ENCODE measurements around the gene SLC17A8. TPM values are rescaled to one million over a fixed set of nuclear protein-coding genes. Genes with fewer than 3 reads are reported as not detected.
A peak's percentile ranks its signal among the peaks of the same experiment; 100 is the strongest.
"Not testable (repeated sequence)": the region's sequence is repeated elsewhere in the genome, so short reads cannot be mapped to it uniquely, and the experiment has no call there.

The SLC17A8 gene
- total RNA-seq, 8 experiments from 2014 or later: 0.18 to 7.7 (median 0.61) TPM

- in situ Hi-C loops (cut with MboI; ENCODE audit: low pct_unique_long_range_greater_than_20kb in 2 of 9, low sequenced_read_pairs in 9 of 9, unreplicated experiment in 9 of 9): loop anchor here in 1 of 9 experiments (25.0 kb wide), 1 partner anchor 107 kb away; no protein-coding TSS in a partner anchor
- H3K4me3 ChIP-seq; ATAC-seq (replicated peaks in 6 of 8); H3K27ac ChIP-seq; H3K4me1 ChIP-seq (replicated peaks in 1 of 2): not testable (repeated sequence)
- WGBS, 10 experiments: 90 to 100% (median 95%) methylated on average over 2 to 12 of the region's 18 CpGs; no CpG with 5 or more reads in 3 of the 10 experiments
Measured at GRCh38 chr12:100344351-100344750, 12.5 kb upstream of the SLC17A8 start.

DNA sequence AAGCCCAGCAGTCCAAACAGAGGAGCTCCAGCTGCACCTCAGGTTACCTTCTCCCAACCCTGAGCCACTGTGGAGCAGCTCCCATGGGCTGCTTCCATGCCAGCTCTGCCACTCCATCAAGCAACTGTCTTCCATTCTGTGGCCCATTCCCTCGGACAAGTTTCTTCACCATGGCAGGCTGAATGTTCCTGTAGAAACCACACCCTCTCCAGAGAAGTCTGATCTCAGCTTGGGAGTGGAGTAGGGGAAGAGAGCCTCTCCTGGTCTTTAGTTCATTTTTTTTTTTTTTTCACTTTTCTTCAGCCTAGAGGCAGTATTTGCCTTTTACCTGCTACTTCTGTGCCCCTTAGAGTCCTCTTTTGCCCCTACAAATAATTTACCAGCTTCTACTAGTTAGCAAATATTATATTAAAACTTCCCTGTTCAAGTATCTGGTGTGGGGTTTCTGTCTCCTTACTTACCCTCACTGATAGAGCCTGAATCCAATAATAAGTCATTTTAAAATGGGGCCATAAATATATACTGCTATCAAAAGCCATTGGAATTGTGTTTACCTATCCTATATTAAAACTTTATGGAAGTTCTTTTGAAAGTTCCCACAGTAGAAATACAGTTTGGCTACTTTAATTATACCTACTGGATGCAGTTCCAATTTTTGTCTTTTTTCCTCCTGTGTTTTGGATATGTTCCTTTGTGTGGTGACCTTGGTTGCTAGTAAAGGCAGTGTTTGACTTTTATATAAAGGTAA, 11.7 kb upstream of the SLC17A8 start:
- no peak overlapping the region for H3K27ac ChIP-seq
- H3K4me1 ChIP-seq (replicated peaks in 1 of 2): no peaks in the 10 kb centered on the region
- in situ Hi-C loops (cut with MboI; ENCODE audit: low pct_unique_long_range_greater_than_20kb in 2 of 9, low sequenced_read_pairs in 9 of 9, unreplicated experiment in 9 of 9): loop anchor here in 1 of 9 experiments (5.0 to 25.0 kb wide), 2 partner anchors 108 to 212 kb away; no protein-coding TSS in a partner anchor
- ATAC-seq (replicated peaks in 6 of 8): peak in 2 of 8 experiments; percentile 82 to 84
- 20 to 100% (median 72%) methylated on average over 1 of the region's 1 CpG; no CpG with 5 or more reads in 4 of the 10 experiments for WGBS, 10 experiments
- no peak overlapping the region for H3K4me3 ChIP-seq

DNA sequence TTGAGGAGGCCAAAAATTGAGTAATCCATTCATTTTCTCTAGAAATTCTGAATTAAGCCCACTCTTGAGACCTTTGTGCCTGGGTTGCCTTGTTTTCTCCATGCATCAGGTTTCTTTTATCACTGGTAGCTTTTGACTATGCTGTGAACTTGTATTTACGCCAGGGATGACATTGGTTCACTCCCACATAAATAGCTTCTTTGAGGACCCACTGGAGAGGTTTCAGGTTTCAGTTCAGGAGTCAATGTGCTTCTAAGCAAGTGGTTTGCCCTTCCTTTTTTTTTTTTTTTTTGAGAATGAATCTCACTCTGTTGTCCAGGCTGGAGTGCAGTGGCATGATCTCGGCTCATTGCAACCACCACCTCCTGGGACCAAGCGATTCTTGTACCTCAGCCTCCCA, 10.2 kb upstream of the SLC17A8 start:
- no peak overlapping the region for H3K4me3 ChIP-seq
- in situ Hi-C loops (cut with MboI; ENCODE audit: low pct_unique_long_range_greater_than_20kb in 2 of 9, low sequenced_read_pairs in 9 of 9, unreplicated experiment in 9 of 9): loop anchor here in 1 of 9 experiments (5.0 to 25.0 kb wide), 2 partner anchors 109 to 211 kb away; no protein-coding TSS in a partner anchor
- H3K4me1 ChIP-seq (replicated peaks in 1 of 2): no peaks in the 10 kb centered on the region
- H3K27ac ChIP-seq: no peak overlapping the region
- no peak for ATAC-seq (replicated peaks in 6 of 8)
- WGBS, 10 experiments: 40 to 100% (median 87%) methylated on average over 1 to 3 of the region's 3 CpGs; no CpG with 5 or more reads in 2 of the 10 experiments

DNA sequence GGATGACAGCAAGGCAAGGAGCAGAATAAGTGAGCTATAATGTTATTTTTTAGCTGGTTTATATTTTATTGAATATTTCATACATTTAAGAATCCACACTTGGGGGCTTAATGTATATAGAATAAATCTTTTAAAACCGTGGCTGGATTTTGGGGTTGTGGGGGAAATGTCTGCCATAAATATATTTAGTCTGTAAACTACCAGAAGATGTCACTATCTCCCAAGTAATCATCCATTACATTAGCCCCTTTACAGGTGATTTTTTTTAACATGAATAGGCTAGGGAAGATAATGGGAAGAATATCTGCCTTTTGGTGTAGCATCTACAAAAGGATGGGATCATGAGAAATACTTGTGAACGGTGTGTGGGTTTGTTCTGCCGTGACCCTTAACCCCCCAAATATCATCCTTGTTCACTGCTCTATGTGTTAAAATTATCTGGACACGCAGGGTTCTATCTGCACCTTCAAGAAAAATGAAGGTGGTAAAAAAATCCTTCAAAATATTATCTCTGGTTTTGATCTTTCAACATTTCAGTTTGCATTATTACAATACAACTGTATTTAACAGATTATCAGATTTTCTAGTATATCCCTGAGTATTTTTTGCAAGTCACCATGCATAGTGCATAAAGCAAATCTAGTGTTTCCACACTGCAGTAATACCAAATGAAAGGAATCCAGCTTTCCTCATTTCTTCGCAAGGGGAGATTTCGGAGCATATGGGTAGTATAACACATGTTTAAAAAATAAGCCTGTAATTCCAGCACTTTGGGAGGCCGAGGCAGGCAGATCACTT, 8.0 kb upstream of the SLC17A8 start:
- no peak overlapping the region for H3K27ac ChIP-seq
- ATAC-seq (replicated peaks in 6 of 8): peak; percentile 32 to 79 (median 53)
- 52 to 85% (median 68%) methylated on average over 3 to 6 of the region's 7 CpGs; no CpG with 5 or more reads in 1 of the 10 experiments for WGBS, 10 experiments
- H3K4me3 ChIP-seq: no peak overlapping the region
- in situ Hi-C loops (cut with MboI; ENCODE audit: low pct_unique_long_range_greater_than_20kb in 2 of 9, low sequenced_read_pairs in 9 of 9, unreplicated experiment in 9 of 9): loop anchor here in 1 of 9 experiments (5.0 to 25.0 kb wide), 2 partner anchors 112 to 208 kb away; no protein-coding TSS in a partner anchor
- no peaks in the 10 kb centered on the region for H3K4me1 ChIP-seq (replicated peaks in 1 of 2)

GRCh38 chr12:100359248-100359647, 2.4 kb downstream of the SLC17A8 start:
- Histone ChIP-seq H3K4me3 (no peak overlapping the region), H3K27ac (no peak overlapping the region), H3K4me1 (replicated peaks in 1 of 2) (peaks cover 7 to 22% of the 10 kb centered on the region in 2 donors)
- no peak for ATAC-seq (replicated peaks in 6 of 8)
- in situ Hi-C loops (cut with MboI; ENCODE audit: low pct_unique_long_range_greater_than_20kb in 2 of 9, low sequenced_read_pairs in 9 of 9, unreplicated experiment in 9 of 9): loop anchor here in 6 of 9 experiments (10.0 to 25.0 kb wide), 4 partner anchors 178 to 378 kb away; partner anchors contain the start of gene GAS2L3 (in 3 of the 6)
- 27 to 98% (median 79%) methylated on average over 2 to 3 of the region's 3 CpGs; no CpG with 5 or more reads in 1 of the 10 experiments for WGBS, 10 experiments

- peak; percentile 57 to 90 (median 80) for ATAC-seq (replicated peaks in 6 of 8)
- H3K4me3 ChIP-seq: no peak overlapping the region
- 0 to 73% (median 42%) methylated on average over 1 to 2 of the region's 2 CpGs; no CpG with 5 or more reads in 2 of the 10 experiments for WGBS, 10 experiments
- no peak overlapping the region for H3K27ac ChIP-seq
- in situ Hi-C loops (cut with MboI; ENCODE audit: low pct_unique_long_range_greater_than_20kb in 2 of 9, low sequenced_read_pairs in 9 of 9, unreplicated experiment in 9 of 9): loop anchor here in 6 of 9 experiments (10.0 to 25.0 kb wide), 4 partner anchors 177 to 377 kb away; partner anchors contain the start of gene GAS2L3 (in 3 of the 6)
- H3K4me1 ChIP-seq (replicated peaks in 1 of 2): peaks cover 7 to 22% of the 10 kb centered on the region in 2 donors
Measured at GRCh38 chr12:100359822-100360221, 2.9 kb downstream of the SLC17A8 start.

GRCh38 chr12:100360450-100360849, 3.6 kb downstream of the SLC17A8 start:
- in situ Hi-C loops (cut with MboI; ENCODE audit: low pct_unique_long_range_greater_than_20kb in 2 of 9, low sequenced_read_pairs in 9 of 9, unreplicated experiment in 9 of 9): loop anchor here in 6 of 9 experiments (25.0 kb wide), 3 partner anchors 177 to 377 kb away; partner anchors contain the start of gene GAS2L3 (in 3 of the 6)
- Histone ChIP-seq H3K4me3 (no peak overlapping the region), H3K27ac (no peak overlapping the region), H3K4me1 (replicated peaks in 1 of 2) (peaks cover 7 to 22% of the 10 kb centered on the region in 2 donors)
- ATAC-seq (replicated peaks in 6 of 8): no peak

DNA sequence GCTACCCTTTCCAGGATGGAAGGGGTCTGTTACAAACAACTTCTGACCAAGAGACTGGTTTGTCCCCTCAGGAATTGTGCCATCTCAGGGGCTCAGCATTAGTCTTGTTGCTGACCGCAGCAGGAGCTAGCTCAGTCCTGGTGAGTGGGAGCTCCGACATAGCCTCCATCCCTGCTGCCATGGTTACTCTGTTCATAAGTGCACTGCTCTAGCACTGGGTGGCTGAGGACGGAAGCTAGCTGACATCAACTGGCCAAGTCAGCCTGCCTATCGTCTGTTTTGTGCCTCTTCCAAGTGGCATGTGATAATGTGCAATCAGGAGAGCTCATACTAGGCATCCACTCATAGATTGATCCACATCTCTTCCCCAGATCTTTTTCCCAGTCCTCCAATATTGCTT, 7.5 kb downstream of the SLC17A8 start:
- H3K4me1 ChIP-seq (replicated peaks in 1 of 2): peaks cover 7 to 10% of the 10 kb centered on the region in 2 donors
- 57 to 87% (median 79%) methylated on average over 1 to 4 of the region's 4 CpGs; no CpG with 5 or more reads in 5 of the 10 experiments for WGBS, 10 experiments
- no peak overlapping the region for H3K4me3 ChIP-seq
- ATAC-seq (replicated peaks in 6 of 8): peak in 2 of 8 experiments; percentile 65 to 66
- in situ Hi-C loops (cut with MboI; ENCODE audit: low pct_unique_long_range_greater_than_20kb in 2 of 9, low sequenced_read_pairs in 9 of 9, unreplicated experiment in 9 of 9): loop anchor here in 6 of 9 experiments (25.0 kb wide), 3 partner anchors 173 to 373 kb away; partner anchors contain the start of gene GAS2L3 (in 3 of the 6)
- H3K27ac ChIP-seq: no peak overlapping the region

DNA sequence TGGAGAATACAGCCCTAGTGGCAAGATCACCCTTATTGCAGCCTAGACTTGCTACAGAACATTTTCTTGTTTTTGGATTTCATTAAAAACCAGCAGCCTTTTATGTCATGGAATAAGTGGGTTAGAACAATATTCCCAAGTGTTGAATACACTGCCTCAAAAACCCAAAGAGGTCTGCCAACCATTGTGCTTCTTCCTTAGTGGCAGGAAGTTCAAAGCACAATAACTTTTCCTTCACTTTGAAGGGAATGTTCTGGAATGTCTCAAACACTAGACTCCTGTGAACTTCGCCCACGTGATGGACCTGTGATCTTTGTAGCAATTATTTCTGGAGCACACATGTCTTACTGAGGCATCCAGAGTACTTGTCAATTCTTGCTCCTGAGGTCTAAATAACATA, 8.5 kb downstream of the SLC17A8 start:
- Histone ChIP-seq H3K27ac (no peak overlapping the region), H3K4me1 (replicated peaks in 1 of 2) (no peaks in the 10 kb centered on the region), H3K4me3 (no peak overlapping the region)
- 0 to 95% (median 47%) methylated on average over 2 of the region's 2 CpGs; no CpG with 5 or more reads in 6 of the 10 experiments for WGBS, 10 experiments
- in situ Hi-C loops (cut with MboI; ENCODE audit: low pct_unique_long_range_greater_than_20kb in 2 of 9, low sequenced_read_pairs in 9 of 9, unreplicated experiment in 9 of 9): loop anchor here in 6 of 9 experiments (25.0 kb wide), 3 partner anchors 172 to 372 kb away; partner anchors contain the start of gene GAS2L3 (in 3 of the 6)
- no peak for ATAC-seq (replicated peaks in 6 of 8)

GRCh38 chr12:100368066-100368465, 11.2 kb downstream of the SLC17A8 start:
- in situ Hi-C loops (cut with MboI; ENCODE audit: low pct_unique_long_range_greater_than_20kb in 2 of 9, low sequenced_read_pairs in 9 of 9, unreplicated experiment in 9 of 9): loop anchor here in 6 of 9 experiments (25.0 kb wide), 3 partner anchors 169 to 369 kb away; partner anchors contain the start of gene GAS2L3 (in 3 of the 6)
- WGBS, 10 experiments: 67 to 100% (median 88%) methylated on average over 1 of the region's 1 CpG; no CpG with 5 or more reads in 6 of the 10 experiments
- no peak overlapping the region for H3K27ac ChIP-seq
- peaks cover 1 to 2% of the 10 kb centered on the region in 2 donors for H3K4me1 ChIP-seq (replicated peaks in 1 of 2)
- no peak overlapping the region for H3K4me3 ChIP-seq
- no peak for ATAC-seq (replicated peaks in 6 of 8)

DNA sequence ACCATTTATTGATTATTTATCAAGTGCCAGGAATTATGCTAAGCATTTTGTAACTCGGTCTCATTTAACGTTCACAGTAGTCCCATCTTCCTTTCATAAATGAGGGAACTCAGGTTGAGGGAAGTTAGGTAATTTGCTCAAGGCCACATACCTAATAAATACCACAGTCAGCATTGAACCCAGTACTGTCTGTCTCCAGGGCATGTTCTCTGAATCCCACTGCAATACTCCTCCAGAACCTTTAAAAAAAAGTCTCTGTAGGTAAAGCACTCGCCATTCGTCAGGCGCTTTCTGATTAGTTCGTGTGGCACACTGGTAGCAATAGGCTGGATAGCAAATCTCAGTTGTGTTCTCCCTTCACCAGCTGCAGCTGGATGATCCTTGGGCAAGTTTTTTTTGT, 14.3 kb downstream of the SLC17A8 start:
- peaks cover 4 to 10% of the 10 kb centered on the region in 2 donors for H3K4me1 ChIP-seq (replicated peaks in 1 of 2)
- H3K27ac ChIP-seq: no peak overlapping the region
- ATAC-seq (replicated peaks in 6 of 8): no peak
- in situ Hi-C loops (cut with MboI; ENCODE audit: low pct_unique_long_range_greater_than_20kb in 2 of 9, low sequenced_read_pairs in 9 of 9, unreplicated experiment in 9 of 9): loop anchor here in 6 of 9 experiments (25.0 kb wide), 3 partner anchors 166 to 366 kb away; partner anchors contain the start of gene GAS2L3 (in 3 of the 6)
- WGBS, 10 experiments: 42 to 100% (median 82%) methylated on average over 2 to 6 of the region's 6 CpGs
- no peak overlapping the region for H3K4me3 ChIP-seq

All from motor neuron (in vitro differentiated cells).